Measurements from ENCODE around the gene USP28.
"Not testable (repeated sequence)": the region's sequence is repeated elsewhere in the genome, so short reads cannot be mapped to it uniquely, and the experiment has no call there.

The USP28 gene

GRCh38 chr11:113838005-113838404 is 37.4 kb downstream of the USP28 start:
- no peak for DNase-seq (ENCODE audit: low spot score)

GRCh38 chr11:113835306-113835705 is 40.1 kb downstream of the USP28 start:
- no peak for DNase-seq (ENCODE audit: low spot score)

- no peak for DNase-seq (ENCODE audit: low spot score)
Observed at GRCh38 chr11:113833151-113833550, 42.2 kb downstream of the USP28 start.

- no peak for DNase-seq (ENCODE audit: low spot score)
Observed at GRCh38 chr11:113831314-113831713, 44.1 kb downstream of the USP28 start.

GRCh38 chr11:113829751-113830150 is 45.6 kb downstream of the USP28 start:
- no peak for DNase-seq (ENCODE audit: low spot score)

- DNase-seq (ENCODE audit: low spot score), result no peak
Observed at GRCh38 chr11:113828191-113828590, 47.2 kb downstream of the USP28 start.

GRCh38 chr11:113827477-113827876 is 47.9 kb downstream of the USP28 start:
- DNase-seq (ENCODE audit: low spot score), result no peak

- DNase-seq (ENCODE audit: low spot score), result no peak
Observed at GRCh38 chr11:113818426-113818825, 56.9 kb downstream of the USP28 start.

- DNase-seq (ENCODE audit: low spot score), result no peak
Observed at GRCh38 chr11:113817626-113818025, 57.7 kb downstream of the USP28 start.

- DNase-seq (ENCODE audit: low spot score), result no peak
Observed at GRCh38 chr11:113817162-113817561, 58.2 kb downstream of the USP28 start.

- no peak for DNase-seq (ENCODE audit: low spot score)
Observed at GRCh38 chr11:113814181-113814580, 61.2 kb downstream of the USP28 start.

GRCh38 chr11:113808931-113809330 is 66.4 kb downstream of the USP28 start:
- no peak for DNase-seq (ENCODE audit: low spot score)

- no peak for DNase-seq (ENCODE audit: low spot score)
Observed at GRCh38 chr11:113806406-113806805, 69.0 kb downstream of the USP28 start.

- DNase-seq (ENCODE audit: low spot score), result no peak
Observed at GRCh38 chr11:113805640-113806039, 69.7 kb downstream of the USP28 start.

- no peak for DNase-seq (ENCODE audit: low spot score)
Observed at GRCh38 chr11:113802621-113803020, 72.8 kb downstream of the USP28 start.

- DNase-seq (ENCODE audit: low spot score), result no peak
Observed at GRCh38 chr11:113796663-113797259, 78.6 kb downstream of the USP28 start.

GRCh38 chr11:113789675-113790320 is 85.6 kb downstream of the USP28 start:
- DNase-seq (ENCODE audit: low spot score), result no peak

GRCh38 chr11:113789016-113789415 is 86.4 kb downstream of the USP28 start:
- DNase-seq (ENCODE audit: low spot score), result not testable (repeated sequence)

- no peak for DNase-seq (ENCODE audit: low spot score)
Observed at GRCh38 chr11:113782134-113782533, 93.2 kb downstream of the USP28 start.

- DNase-seq (ENCODE audit: low spot score), result no peak
Observed at GRCh38 chr11:113781682-113782081, 93.7 kb downstream of the USP28 start.

- no peak for DNase-seq (ENCODE audit: low spot score)
Observed at GRCh38 chr11:113779496-113779895, 95.9 kb downstream of the USP28 start, which contains the start of gene CLDN25. Gene CLDN25, plus strand, starts transcription at chr11:113779796. Its CDS starts 0 bp downstream, at chr11:113779796.

GRCh38 chr11:113778111-113778910 is 97.1 kb downstream of the USP28 start:
- no peak for DNase-seq (ENCODE audit: low spot score)

- DNase-seq (ENCODE audit: low spot score), result no peak
Observed at GRCh38 chr11:113774174-113774503, 101.2 kb downstream of the USP28 start.
